NAMALWA (cell line): Measurements from ENCODE around the gene PLXDC1.

Experiments used
- DNase-seq: peaks from one replicate; pipeline ENCODE4 v3.0.0-alpha.2; 2015; ENCODE audit warnings: low spot score

Gene PLXDC1

GRCh38 chr17:39014795-39015545 lies 136.5 kb downstream of the PLXDC1 start:
- no peak for DNase-seq

- DNase-seq = no peak
Measured at GRCh38 chr17:39014044-39014794, 137.2 kb downstream of the PLXDC1 start.
